ENCODE data around the gene SLC12A7.
"Not testable (repeated sequence)": the region's sequence is repeated elsewhere in the genome, so short reads cannot be mapped to it uniquely, and the experiment has no call there.

SLC12A7 gene

GRCh38 chr5:1002836-1003235, 109.0 kb downstream of the SLC12A7 start:
- no peak for DNase-seq

- no peak for DNase-seq
These were observed 109.7 kb downstream of the SLC12A7 start for GRCh38 chr5:1002271-1002546.

DNA sequence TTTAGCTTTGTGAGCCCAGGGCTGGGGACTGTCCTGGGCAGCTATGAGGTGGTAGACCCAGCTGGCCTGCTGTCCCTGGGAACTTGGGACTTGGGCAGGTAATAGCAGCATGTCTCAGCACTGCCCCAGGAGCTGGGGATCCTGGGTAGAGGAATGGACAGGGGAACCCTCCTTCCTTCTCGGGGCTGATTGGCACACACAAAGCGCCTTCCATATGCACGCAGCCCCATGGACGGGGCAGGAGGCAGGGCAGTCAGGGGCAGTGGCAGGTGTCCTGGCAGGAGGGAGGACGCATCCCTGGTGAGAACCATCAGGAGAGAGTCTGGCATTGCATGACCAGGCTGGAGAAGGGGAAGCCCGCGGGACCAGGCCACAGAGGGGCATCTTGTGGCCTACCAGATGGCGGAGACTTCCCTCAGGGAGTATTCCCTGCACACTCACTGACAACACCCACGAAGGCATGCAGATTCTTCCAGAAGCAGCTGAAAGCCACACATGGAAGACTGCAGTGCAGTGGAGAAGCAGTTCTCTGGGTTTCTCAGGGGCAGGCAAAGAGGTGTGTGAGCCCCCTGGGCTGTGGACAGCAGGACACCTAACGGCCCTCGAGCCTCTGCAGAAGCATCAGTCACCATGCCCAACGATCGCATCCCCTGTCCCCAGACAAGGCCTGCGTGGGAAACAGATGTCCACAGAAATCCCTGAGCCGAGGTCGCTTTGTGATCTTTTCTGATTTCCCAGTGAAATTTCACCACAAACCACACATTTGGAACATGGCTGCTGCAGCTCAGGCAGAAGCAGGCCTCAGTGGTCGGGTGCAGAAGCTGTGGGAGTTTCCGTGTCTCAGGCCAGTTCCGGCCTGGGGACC, 110.2 kb downstream of the SLC12A7 start:
- no peak for DNase-seq

DNA sequence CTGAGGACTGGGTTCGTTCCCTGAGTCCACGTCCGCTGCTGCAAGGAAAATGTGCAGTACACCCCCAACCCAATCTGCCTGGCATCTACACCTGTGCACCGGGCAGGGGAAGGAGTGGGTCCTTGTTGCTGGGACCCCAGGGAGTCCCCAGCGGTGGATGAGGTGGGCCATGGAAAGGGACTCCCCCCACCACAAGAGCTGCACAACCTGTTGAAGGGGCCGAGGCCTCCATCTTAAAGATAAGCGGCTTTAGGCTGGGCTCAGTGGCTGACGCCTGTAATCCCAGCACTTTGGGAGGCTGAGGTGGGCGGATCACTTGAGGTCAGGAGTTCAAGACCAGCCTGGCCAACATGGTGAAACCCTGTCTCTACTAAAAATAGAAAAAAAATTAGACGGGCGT, 111.0 kb downstream of the SLC12A7 start:
- DNase-seq: not testable (repeated sequence)

All from CD4-positive, alpha-beta T cell treated with Interleukin-17A for 4 hours (primary cell).